Spleen (tissue), 11 donors: Measurements from ENCODE around the gene DRD1. TPM values are rescaled to one million over a fixed set of nuclear protein-coding genes. Genes with fewer than 3 reads are reported as not detected.
"Not testable (repeated sequence)": the region's sequence is repeated elsewhere in the genome, so short reads cannot be mapped to it uniquely, and the experiment has no call there.

ENCODE experiments used
- DNase-seq: peaks from one replicate; pipeline ENCODE4 v3.0.0-alpha.2; 2020
- H3K27ac ChIP-seq, 8 donors: fragments of 200-600 bp; sonication (generic) in 7 of 8; 1 replicate in 4 of 8; 2 replicates in 4 of 8; pipeline versions ENCODE4 v1.5.0 to v1.8.0; 2016 to 2021; ENCODE audit warnings: inconsistent platforms in 4 of 8, mild to moderate bottlenecking in 4 of 8, moderate library complexity in 1 of 8
- H3K27me3 ChIP-seq, 7 donors: fragments of 200-600 bp; sonication (generic) in 6 of 7; replicated peaks in 1 of 7; 1 replicate in 4 of 7; 2 replicates in 3 of 7; pipeline versions ENCODE4 v1.5.0 to v1.8.0; 2016 to 2021; ENCODE audit warnings: inconsistent platforms in 3 of 7, mild to moderate bottlenecking in 1 of 7
- H3K36me3 ChIP-seq, 6 donors: fragments of 200-600 bp; sonication (generic) in 5 of 6; 1 replicate in 4 of 6; 2 replicates in 2 of 6; pipeline versions ENCODE4 v1.5.0 to v1.8.0; 2016 to 2021; ENCODE audit warnings: inconsistent platforms in 2 of 6
- H3K4me1 ChIP-seq, 6 donors: fragments of 200-600 bp; sonication (generic) in 5 of 6; 1 replicate in 3 of 6; 2 replicates in 3 of 6; pipeline versions ENCODE4 v1.5.0 to v1.8.0; 2016 to 2021; ENCODE audit warnings: inconsistent platforms in 3 of 6
- H3K4me3 ChIP-seq, 8 donors: fragments of 200-600 bp; sonication (generic) in 7 of 8; 1 replicate in 4 of 8; 2 replicates in 4 of 8; pipeline versions ENCODE4 v1.5.0 to v1.8.0; 2016 to 2021; ENCODE audit warnings: inconsistent platforms in 4 of 8, mild to moderate bottlenecking in 4 of 8, moderate library complexity in 2 of 8
- H3K9me3 ChIP-seq, 8 donors: fragments of 200-600 bp; sonication (generic) in 7 of 8; 1 replicate in 4 of 8; 2 replicates in 4 of 8; pipeline versions ENCODE4 v1.5.0 to v1.8.0; 2016 to 2021; ENCODE audit warnings: inconsistent platforms in 4 of 8
- POLR2A ChIP-seq, 3 donors: fragments of 450-650 bp; IDR thresholded peaks; one replicate each; pipeline ENCODE4 v1.5.1; 2017; ENCODE audit warnings: antibody characterized with exemption in 3 of 3, mild to moderate bottlenecking in 1 of 3
- POLR2AphosphoS5 ChIP-seq, 3 donors: sonication (generic); formaldehyde crosslinking; IDR thresholded peaks; one replicate each; pipeline ENCODE4 v1.5.1; 2017; ENCODE audit warnings: antibody characterized with exemption in 3 of 3
- WGBS, 5 donors: extraction: QIAGEN DNeasy Blood & Tissue Kit in 3 of 5; methylation state at CpG; one replicate each; pipeline versions ENCODE4 v1.1.5 to v1.1.7; 2013 to 2018; 5-methylcytosine and 5-hydroxymethylcytosine counted together
- intact Hi-C: fragments of 100-400 bp; cut with DNase I; formaldehyde crosslinking; loops from one replicate; pipeline ENCODE4 v1.15.0; 2023; ENCODE audit warnings: low total_unique reads
- polyA plus RNA-seq, 3 donors: library from polyadenylated mRNA; stranded (reverse); fragments of 200-250 nt; gene quantifications; one replicate each; pipeline ENCODE4 v1.2.1, GENCODE V29; 2013
- total RNA-seq, 7 donors: library from RNA; depleted of rRNA in 3 of 7; stranded (reverse); fragments of >200 nt in 3 of 7; fragmentation: NEBNext Ultra II Directional in 4 of 7; extraction: Animal tissue kit (Norgen Biotek cat#: 25700) in 4 of 7; gene quantifications; one replicate each; pipeline versions ENCODE4 v1.1.0 to v1.2.1, GENCODE V29; 2016 to 2021
- TF ChIP-seq, protein P1 (sequence below), 11 experiments: fragments of 200-600 bp in 7 of 11; fragments of 450-650 bp in 4 of 11; sonication (generic) in 4 of 11; IDR thresholded peaks in 8 of 11; conservative IDR thresholded peaks in 3 of 11; 1 replicate in 7 of 11; 2 replicates in 4 of 11; pipeline versions ENCODE4 v1.4.0 to v1.8.0; 2016 to 2021; ENCODE audit warnings: antibody characterized with exemption in 11 of 11, inconsistent platforms in 4 of 11, mild to moderate bottlenecking in 1 of 11
- donor health status: healthy with polysubstance abuse.
- donor health status: DM: no; HTN: no; CAD: no; lungs with moderate emphysema.
- donor health status: DM: no; HTN: no; CAD: no.
- donor health status: Bipolar disorder and iron deficiency.
- donor health status: healthy.
- donor health status: DM: no; HTN: no; CAD: no.
- donor health status: DM: yes; HTN: yes; CAD: no.

DRD1 gene
- total and polyA plus RNA-seq, 10 donors: 0.03 to 0.83 (median 0.11) TPM; not detected in 3

DNA sequence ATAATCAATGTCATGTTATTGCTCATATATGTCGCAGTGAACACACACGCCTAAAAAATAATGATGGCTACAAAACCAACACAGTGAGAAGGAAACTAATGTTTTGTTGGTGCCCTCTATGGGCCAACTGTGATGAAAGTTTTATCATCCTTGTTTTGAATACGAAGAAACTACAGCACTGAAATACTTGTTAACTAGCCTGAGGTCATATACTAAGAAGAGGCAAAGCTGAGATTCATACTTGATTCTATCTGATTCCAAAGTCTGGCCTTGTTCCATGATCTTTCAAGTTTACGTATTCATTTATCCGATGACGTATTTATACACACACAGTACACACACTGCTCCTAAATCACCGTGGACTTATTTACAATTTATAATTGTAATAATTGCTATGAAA is 16.1 kb upstream of the DRD1 start:
- Histone ChIP-seq H3K27me3 (peaks cover 0 to 49% (median 0%) of the 10 kb centered on the region in 7 donors), H3K36me3 (no peaks in the 10 kb centered on the region), H3K4me3 (no peak overlapping the region), H3K9me3 (no peaks in the 10 kb centered on the region), H3K4me1 (peaks cover 0 to 8% (median 2%) of the 10 kb centered on the region in 6 donors), H3K27ac (no peak overlapping the region)
- no peak for TF ChIP-seq POLR2AphosphoS5 (IDR thresholded peaks at IDR 0.05)
- TF ChIP-seq, protein P1, sequence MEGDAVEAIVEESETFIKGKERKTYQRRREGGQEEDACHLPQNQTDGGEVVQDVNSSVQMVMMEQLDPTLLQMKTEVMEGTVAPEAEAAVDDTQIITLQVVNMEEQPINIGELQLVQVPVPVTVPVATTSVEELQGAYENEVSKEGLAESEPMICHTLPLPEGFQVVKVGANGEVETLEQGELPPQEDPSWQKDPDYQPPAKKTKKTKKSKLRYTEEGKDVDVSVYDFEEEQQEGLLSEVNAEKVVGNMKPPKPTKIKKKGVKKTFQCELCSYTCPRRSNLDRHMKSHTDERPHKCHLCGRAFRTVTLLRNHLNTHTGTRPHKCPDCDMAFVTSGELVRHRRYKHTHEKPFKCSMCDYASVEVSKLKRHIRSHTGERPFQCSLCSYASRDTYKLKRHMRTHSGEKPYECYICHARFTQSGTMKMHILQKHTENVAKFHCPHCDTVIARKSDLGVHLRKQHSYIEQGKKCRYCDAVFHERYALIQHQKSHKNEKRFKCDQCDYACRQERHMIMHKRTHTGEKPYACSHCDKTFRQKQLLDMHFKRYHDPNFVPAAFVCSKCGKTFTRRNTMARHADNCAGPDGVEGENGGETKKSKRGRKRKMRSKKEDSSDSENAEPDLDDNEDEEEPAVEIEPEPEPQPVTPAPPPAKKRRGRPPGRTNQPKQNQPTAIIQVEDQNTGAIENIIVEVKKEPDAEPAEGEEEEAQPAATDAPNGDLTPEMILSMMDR (IDR thresholded peaks at IDR 0.05 in 8 of 11, conservative IDR thresholded peaks at IDR 0.05 in 3 of 11): peak in 2 of 11 experiments; percentile 14 to 24
- no peak for TF ChIP-seq POLR2A (IDR thresholded peaks at IDR 0.05)
- DNase-seq: no peak
- intact Hi-C loops: no loop called here
- 64 to 67% (median 65%) methylated on average over 7 of the region's 7 CpGs for WGBS, 5 donors

DNA sequence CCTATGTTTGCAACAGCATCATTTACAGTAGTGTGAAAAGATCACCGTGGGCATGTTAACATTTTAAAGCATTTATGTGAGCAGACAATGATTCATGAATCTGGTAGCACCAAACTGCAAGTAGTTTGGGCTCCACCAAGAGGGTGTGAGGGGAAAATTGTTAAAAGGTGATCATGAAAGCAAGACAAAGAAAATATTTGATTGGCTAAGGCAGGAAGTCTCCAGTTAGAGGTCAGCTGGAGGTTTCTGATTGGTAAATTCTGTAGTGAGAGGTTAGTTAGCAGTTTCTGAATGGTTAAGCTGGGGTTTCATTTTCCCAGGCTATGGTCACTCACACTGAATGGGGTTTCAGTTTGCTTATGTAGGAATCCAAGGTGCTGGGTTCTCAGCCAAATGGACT is 13.5 kb upstream of the DRD1 start:
- Histone ChIP-seq H3K4me3 (no peak overlapping the region), H3K9me3 (no peaks in the 10 kb centered on the region), H3K27ac (no peak overlapping the region), H3K4me1 (no peaks in the 10 kb centered on the region), H3K27me3 (peaks cover 0 to 72% (median 0%) of the 10 kb centered on the region in 7 donors), H3K36me3 (no peaks in the 10 kb centered on the region)
- TF ChIP-seq POLR2A (IDR thresholded peaks at IDR 0.05): no peak
- no peak for DNase-seq
- intact Hi-C loops: no loop called here
- 68 to 81% (median 74%) methylated on average over 1 of the region's 1 CpG for WGBS, 5 donors

DNA sequence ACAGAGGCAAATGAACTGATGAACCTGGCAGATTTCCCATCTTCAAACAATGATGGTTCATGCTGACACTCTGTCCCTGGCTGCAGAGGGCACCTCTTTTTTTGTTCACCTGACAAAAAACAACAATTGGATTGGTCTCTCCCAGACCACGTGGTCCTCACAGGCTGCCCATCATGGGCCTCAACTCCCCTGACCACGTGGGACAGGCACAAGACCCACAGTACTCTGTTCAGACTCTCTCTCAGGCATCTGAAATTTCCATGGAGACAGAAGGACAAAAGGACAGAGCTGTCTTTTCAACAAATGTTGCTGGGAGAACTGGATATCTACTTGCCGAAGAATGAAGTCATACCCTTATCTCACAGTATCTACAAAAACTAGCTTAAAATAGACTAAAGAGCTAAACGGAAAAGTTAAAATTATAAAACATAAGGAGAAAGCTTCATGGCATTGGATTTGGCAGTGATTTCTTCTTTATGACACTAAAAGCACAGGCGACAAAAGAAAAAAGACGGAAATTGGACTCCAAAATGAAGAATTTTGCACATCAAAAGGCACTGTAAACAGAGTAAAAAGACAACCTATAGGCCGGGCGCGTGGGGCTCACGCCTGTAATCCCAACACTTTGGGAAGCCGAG is 12.2 kb upstream of the DRD1 start:
- peaks cover 0 to 78% (median 0%) of the 10 kb centered on the region in 7 donors for H3K27me3 ChIP-seq
- TF ChIP-seq POLR2A (IDR thresholded peaks at IDR 0.05) (no peak), POLR2AphosphoS5 (IDR thresholded peaks at IDR 0.05) (no peak)
- TF ChIP-seq, protein P1 (IDR thresholded peaks at IDR 0.05 in 8 of 11, conservative IDR thresholded peaks at IDR 0.05 in 3 of 11): no peak
- no peaks in the 10 kb centered on the region for H3K4me1 ChIP-seq
- H3K4me3 ChIP-seq: no peak overlapping the region
- WGBS, 5 donors: 81 to 88% (median 83%) methylated on average over 11 of the region's 11 CpGs
- DNase-seq: no peak
- H3K27ac ChIP-seq: no peak overlapping the region
- no peaks in the 10 kb centered on the region for H3K9me3 ChIP-seq
- H3K36me3 ChIP-seq: no peaks in the 10 kb centered on the region
- intact Hi-C loops: no loop called here

DNA sequence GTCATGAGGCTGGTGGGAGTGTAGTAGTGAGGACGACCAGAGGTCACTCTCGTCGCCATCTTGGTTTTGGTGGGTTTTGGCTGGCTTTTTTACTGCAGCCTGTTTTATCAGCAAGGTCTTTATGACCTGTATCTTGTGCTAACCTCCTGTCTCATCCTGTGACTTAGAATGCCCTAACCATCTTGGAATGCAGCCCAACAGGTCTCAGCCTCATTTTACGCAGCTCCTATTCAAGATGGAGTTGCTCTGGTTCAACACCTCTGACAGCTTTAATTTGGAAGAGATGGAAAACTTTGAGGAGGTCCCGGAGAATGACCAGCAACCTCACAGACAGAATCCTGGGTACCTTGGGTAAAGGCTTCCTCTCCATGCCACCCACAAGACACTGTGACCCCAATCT is 10.4 kb upstream of the DRD1 start:
- H3K27ac ChIP-seq, H3K36me3 ChIP-seq, intact Hi-C loops, H3K4me3 ChIP-seq, H3K4me1 ChIP-seq, DNase-seq, H3K9me3 ChIP-seq: not testable (repeated sequence)
- WGBS, 5 donors: 83 to 95% (median 84%) methylated on average over 5 of the region's 5 CpGs
- peaks cover 0 to 79% (median 8%) of the 10 kb centered on the region in 7 donors for H3K27me3 ChIP-seq

DNA sequence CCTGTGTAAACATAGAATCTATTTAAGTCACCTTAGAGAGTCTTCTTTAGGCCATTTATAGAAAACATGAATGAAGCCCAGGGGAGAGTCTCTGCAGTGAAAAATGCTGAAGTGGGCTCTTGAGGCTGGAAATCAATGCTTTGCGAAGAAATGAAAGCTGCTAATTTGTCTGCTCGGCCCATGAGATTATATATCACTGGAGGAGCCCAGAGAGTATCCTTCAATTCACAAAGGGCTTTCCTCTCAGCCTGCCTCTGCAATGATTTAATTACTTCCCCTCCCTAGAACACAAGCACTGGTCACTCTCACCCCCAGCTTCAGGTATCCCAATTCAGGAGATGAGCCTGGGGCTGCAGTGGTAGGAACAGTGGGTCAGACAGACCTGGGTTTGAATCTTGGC is 8.2 kb upstream of the DRD1 start:
- Histone ChIP-seq H3K9me3 (no peaks in the 10 kb centered on the region), H3K27ac (no peak overlapping the region), H3K4me1 (no peaks in the 10 kb centered on the region), H3K36me3 (no peaks in the 10 kb centered on the region), H3K27me3 (peaks cover 0 to 77% (median 8%) of the 10 kb centered on the region in 7 donors), H3K4me3 (no peak overlapping the region)
- WGBS, 5 donors: 76 to 86% (median 82%) methylated on average over 2 of the region's 2 CpGs
- no peak for DNase-seq
- intact Hi-C loops: no loop called here
- TF ChIP-seq POLR2AphosphoS5 (IDR thresholded peaks at IDR 0.05): no peak
- TF ChIP-seq, protein P1 (IDR thresholded peaks at IDR 0.05 in 8 of 11, conservative IDR thresholded peaks at IDR 0.05 in 3 of 11): no peak
- TF ChIP-seq POLR2A (IDR thresholded peaks at IDR 0.05): no peak
